ENCODE data around the gene CLDN3.

DNA sequence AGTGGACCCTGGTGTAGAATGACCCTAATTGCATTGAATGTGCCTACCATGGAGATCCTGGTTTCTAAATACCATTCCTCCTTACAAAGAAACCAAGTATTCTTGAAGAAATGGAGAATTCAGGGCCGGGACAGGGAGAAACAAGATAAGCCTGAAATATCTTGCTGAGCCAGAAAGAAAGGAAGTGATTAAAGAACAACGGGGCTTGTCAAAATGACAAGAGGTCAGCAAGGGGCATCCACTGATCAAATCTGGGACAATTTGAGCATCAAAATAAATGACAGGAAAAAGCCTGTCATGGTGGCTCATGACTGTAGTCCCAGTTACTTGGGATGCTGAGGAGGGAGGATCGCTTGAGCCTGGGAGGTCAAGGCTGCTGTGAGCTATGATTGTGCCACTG is 39.6 kb downstream of the CLDN3 start:
- TF ChIP-seq ZNF274 (IDR thresholded peaks at IDR 0.05; ENCODE audit: low read depth, low read length) = no peak
- no peak for TF ChIP-seq YY1 (IDR thresholded peaks at IDR 0.05; ENCODE audit: insufficient read depth, insufficient read length)
- TF ChIP-seq SUZ12 (IDR thresholded peaks at IDR 0.05; ENCODE audit: extremely low read depth, insufficient read depth, insufficient read length) = no peak
